PC-3 (cell line): ENCODE results near the gene RESP18. TPM values are rescaled to one million over a fixed set of nuclear protein-coding genes. Genes with fewer than 3 reads are reported as not detected.

Experiments used
- ATAC-seq: fragments of 200-7000 bp; cut with Tn5 transposase; 2 replicates; pipeline ENCODE4 v1.9.1; 2020; ENCODE audit warnings: mild to moderate bottlenecking, moderate library complexity
- Bru-seq: library from RNA; stranded (reverse); fragments of 400-500 nt; gene quantifications from one replicate; lab custom pipeline; 2021; lab: Mats Ljungman, UMichigan
- BruChase-seq, 2 experiments: library from RNA; stranded (reverse); fragments of 400-500 nt; gene quantifications; one replicate each; lab custom pipeline; 2021; lab: Mats Ljungman, UMichigan
- BruUV-seq: library from RNA; stranded (reverse); fragments of 400-500 nt; replicated peaks from 2 replicates; lab custom pipeline; 2021; lab: Mats Ljungman, UMichigan
- CTCF ChIA-PET: fragments of 300-600 bp; sonication (Branson Sonifier 250); formaldehyde crosslinking; loops from one replicate; lab custom pipeline; 2022; ENCODE audit warnings: antibody characterized with exemption; lab: Charles Lee
- POLR2A ChIA-PET: fragments of 300-600 bp; sonication (Branson Sonifier 250); formaldehyde crosslinking; loops from one replicate; lab custom pipeline; 2022; ENCODE audit warnings: antibody characterized with exemption; ENCODE audit not compliant: unreplicated experiment; lab: Charles Lee
- DNase-seq: peaks from one replicate; pipeline ENCODE4 v3.0.0-alpha.2; 2015
- H2AFZ ChIP-seq: fragments of 300-600 bp; sonication (generic); 2 replicates; pipeline ENCODE4 v1.6.0; 2016; ENCODE audit warnings: antibody characterized with exemption, low read length
- H3F3A ChIP-seq: fragments of 300-600 bp; sonication (generic); one replicate; pipeline ENCODE4 v1.6.0; 2017; ENCODE audit warnings: antibody characterized with exemption, low read length, control low read depth, mild to moderate bottlenecking; ENCODE audit not compliant: unreplicated experiment
- H3K27ac ChIP-seq: fragments of 300-600 bp; sonication (generic); 2 replicates; pipeline ENCODE4 v1.5.1; 2016; ENCODE audit warnings: mild to moderate bottlenecking, low read length
- H3K27me3 ChIP-seq: fragments of 300-600 bp; sonication (generic); 2 replicates; pipeline ENCODE4 v1.6.1; 2016; ENCODE audit warnings: low read length, mixed read lengths
- H3K36me3 ChIP-seq: fragments of 300-600 bp; sonication (generic); 2 replicates; pipeline ENCODE4 v1.6.1; 2016; ENCODE audit warnings: low read depth, mixed run types, low read length, mixed read lengths
- H3K4me1 ChIP-seq: fragments of 300-600 bp; sonication (generic); 2 replicates; pipeline ENCODE4 v1.5.1; 2016; ENCODE audit warnings: low read length; ENCODE audit not compliant: insufficient read depth
- H3K4me2 ChIP-seq: fragments of 300-600 bp; sonication (generic); 2 replicates; pipeline ENCODE4 v1.6.0; 2016; ENCODE audit warnings: low read length
- H3K4me3 ChIP-seq: fragments of 300-600 bp; sonication (generic); 2 replicates; pipeline ENCODE4 v1.5.1; 2016; ENCODE audit warnings: mild to moderate bottlenecking, low read length, mixed read lengths
- H3K79me2 ChIP-seq: fragments of 300-600 bp; sonication (generic); 2 replicates; pipeline ENCODE4 v1.6.1; 2017; ENCODE audit warnings: low read length, mixed read lengths
- H3K9ac ChIP-seq: fragments of 300-600 bp; sonication (generic); 2 replicates; pipeline ENCODE4 v1.6.0; 2016; ENCODE audit warnings: mild to moderate bottlenecking, low read length
- H3K9me2 ChIP-seq: fragments of 300-600 bp; sonication (generic); replicated peaks from 2 replicates; pipeline ENCODE4 v1.6.1; 2016; ENCODE audit warnings: mixed run types, low read length, mixed read lengths
- H3K9me3 ChIP-seq: fragments of 300-600 bp; sonication (generic); 2 replicates; pipeline ENCODE4 v1.6.1; 2016; ENCODE audit warnings: low read length, mixed read lengths
- H4K20me1 ChIP-seq: fragments of 300-600 bp; sonication (generic); 2 replicates; pipeline ENCODE4 v1.6.1; 2016; ENCODE audit warnings: low read length, mixed read lengths
- CTCF ChIP-seq: fragments of 300-600 bp; sonication (generic); conservative IDR thresholded peaks from 2 replicates; pipeline ENCODE4 v1.5.1; 2017; ENCODE audit warnings: antibody characterized with exemption, low read depth, mild to moderate bottlenecking, low read length
- EZH2 ChIP-seq: fragments of 300-600 bp; sonication (generic); IDR thresholded peaks from one replicate; pipeline ENCODE4 v1.6.1; 2017; ENCODE audit warnings: antibody characterized with exemption, mild to moderate bottlenecking, low read length; ENCODE audit not compliant: unreplicated experiment
- EZH2phosphoT487 ChIP-seq: fragments of 300-600 bp; sonication (generic); IDR thresholded peaks from 2 replicates; pipeline ENCODE4 v1.6.1; 2018; ENCODE audit warnings: mild to moderate bottlenecking, antibody characterized with exemption, low read length, borderline replicate concordance
- intact Hi-C: fragments of 100-400 bp; cut with micrococcal nuclease; formaldehyde crosslinking; loops from 2 replicates; pipeline ENCODE4 v1.9.0; 2023
- long read RNA-seq: library from polyadenylated mRNA; unstranded; transcript quantifications from one replicate; pipeline ENCODE4 v2.0.0, GENCODE V29; 2021; ENCODE audit not compliant: unreplicated experiment
- total RNA-seq: library from RNA; depleted of rRNA; stranded (reverse); fragments of >200 nt; gene quantifications from 2 replicates; pipeline ENCODE4 v1.2.3, GENCODE V29; 2014; rRNA removed

RESP18 gene
- total RNA-seq = not detected in 2 replicates
- Bru-seq, nascent RNA = not detected
- not detected for BruChase-seq, experiment 1, labeled RNA remaining after a 6-hour chase
- percentile 9 among the genes with signal in this experiment for BruChase-seq, experiment 2, labeled RNA remaining after a 2-hour chase
- long read RNA-seq = 0 reads

GRCh38 chr2:219332542-219332941, at the start of gene RESP18:
Gene RESP18, minus strand, starts transcription at chr2:219332744.
- CTCF ChIA-PET = no interaction called here

GRCh38 chr2:219381448-219381847, 48.9 kb upstream of the RESP18 start:
- ChIA-PET CTCF (no interaction called here), POLR2A (no interaction called here)
- H3K79me2 ChIP-seq = peaks cover 3% of the 10 kb centered on the region
- no peak overlapping the region for H3K27ac ChIP-seq
- no peaks in the 10 kb centered on the region for H3F3A ChIP-seq
- H3K4me3 ChIP-seq = no peak overlapping the region
- DNase-seq (no peak), ATAC-seq (no peak)
- peaks cover 28% of the 10 kb centered on the region for H3K36me3 ChIP-seq
- H3K9me3 ChIP-seq = no peaks in the 10 kb centered on the region
- no peak overlapping the region for H3K9ac ChIP-seq
- TF ChIP-seq CTCF = no peak
- TF ChIP-seq EZH2 = no peak
- TF ChIP-seq EZH2phosphoT487 = no peak
- BruUV-seq = no TSS peak
- intact Hi-C loops = loop anchor here (10.0 kb wide), 1 partner anchor 217 kb away; the partner anchor contains the start of gene NHEJ1
- H3K4me1 ChIP-seq = peaks cover 2% of the 10 kb centered on the region
- no peak overlapping the region for H2AFZ ChIP-seq
- H3K27me3 ChIP-seq = no peaks in the 10 kb centered on the region
- H3K9me2 ChIP-seq = no peaks in the 10 kb centered on the region
- 0 out of 2 replicates have a peak, but pooled peaks cover 3% of the 10 kb centered on the region for H4K20me1 ChIP-seq
- no peak overlapping the region for H3K4me2 ChIP-seq

More at GRCh38 chr2:219332542-219332941, at the start of gene RESP18:
- H3K4me1 ChIP-seq = no peaks in the 10 kb centered on the region
- intact Hi-C loops = no loop called here
- no peak within 1 kb of the TSS for H2AFZ ChIP-seq
- H3K36me3 ChIP-seq = no peaks in the 10 kb centered on the region
- no peak within 1 kb of the TSS for H3K9ac ChIP-seq
- DNase-seq (no peak), ATAC-seq (no peak)
- H3K4me2 ChIP-seq = no peak within 1 kb of the TSS
- no peaks in the 10 kb centered on the region for H3K9me3 ChIP-seq
- H3K27ac ChIP-seq = no peak within 1 kb of the TSS
- no TSS peak for BruUV-seq
- no peaks in the 10 kb centered on the region for H4K20me1 ChIP-seq
- no peak within 1 kb of the TSS for H3K4me3 ChIP-seq
- no peaks in the 10 kb centered on the region for H3F3A ChIP-seq
- TF ChIP-seq EZH2phosphoT487 = no peak
- no peak for TF ChIP-seq CTCF
- TF ChIP-seq EZH2 = no peak
- no peaks in the 10 kb centered on the region for H3K79me2 ChIP-seq
- H3K9me2 ChIP-seq = no peaks in the 10 kb centered on the region
- H3K27me3 ChIP-seq = peaks cover 21% of the 10 kb centered on the region
- POLR2A ChIA-PET = no interaction called here

GRCh38 chr2:219380926-219381325, 48.4 kb upstream of the RESP18 start:
- Histone ChIP-seq H3K9me2 (no peaks in the 10 kb centered on the region), H4K20me1 (no peaks in the 10 kb centered on the region), H3K4me1 (no peaks in the 10 kb centered on the region), H3K9me3 (no peaks in the 10 kb centered on the region), H3K9ac (no peak overlapping the region), H3K27ac (no peak overlapping the region), H3K36me3 (peaks cover 24% of the 10 kb centered on the region), H2AFZ (no peak overlapping the region), H3K27me3 (no peaks in the 10 kb centered on the region), H3F3A (no peaks in the 10 kb centered on the region), H3K4me3 (no peak overlapping the region), H3K79me2 (no peaks in the 10 kb centered on the region), H3K4me2 (no peak overlapping the region)
- DNase-seq (no peak), ATAC-seq (no peak)
- ChIA-PET POLR2A (no interaction called here), CTCF (no interaction called here)
- BruUV-seq = no TSS peak
- intact Hi-C loops = loop anchor here (10.0 kb wide), 1 partner anchor 216 kb away; the partner anchor contains the start of gene NHEJ1
- TF ChIP-seq EZH2phosphoT487 (no peak), EZH2 (no peak), CTCF (no peak)
